ENCODE results near the gene SPDL1.

Gene SPDL1

GRCh38 chr5:169629847-169630548, 46.4 kb downstream of the SPDL1 start:
- no peaks in the 10 kb centered on the region for H3K36me3 ChIP-seq
- no peak overlapping the region for H3K4me3 ChIP-seq (ENCODE audit: low read depth, low read length)
- H3K9me3 ChIP-seq (ENCODE audit: severe bottlenecking) = no peaks in the 10 kb centered on the region
- no peak for DNase-seq
- H3K27ac ChIP-seq = no peak overlapping the region
- TF ChIP-seq CTCF (IDR thresholded peaks at IDR 0.05; ENCODE audit: low read depth, low read length) = no peak
- H3K27me3 ChIP-seq (ENCODE audit: insufficient read depth, low read depth, severe bottlenecking) = peaks cover 50% of the 10 kb centered on the region

DNA sequence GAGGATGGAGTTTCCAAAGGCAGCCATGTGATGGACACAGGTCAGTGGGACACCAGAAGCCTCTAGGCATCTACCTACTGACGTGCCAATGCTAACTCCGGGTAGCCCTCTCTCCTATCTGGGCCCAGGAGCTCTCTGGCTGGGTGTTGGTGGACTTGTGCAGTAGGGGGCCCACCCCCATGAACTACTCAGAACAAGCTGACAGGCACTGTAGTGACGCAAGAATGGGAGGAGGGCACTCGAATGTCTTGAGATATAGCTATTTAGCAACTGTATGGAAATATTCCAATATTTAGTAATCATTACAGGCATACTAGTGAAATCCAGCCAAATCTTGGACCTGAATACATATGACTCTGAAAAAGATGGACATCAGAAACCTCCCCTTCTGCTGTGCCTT, 47.8 kb downstream of the SPDL1 start:
- Histone ChIP-seq H3K4me3 (ENCODE audit: low read depth, low read length) (no peak overlapping the region), H3K27ac (no peak overlapping the region), H3K27me3 (ENCODE audit: insufficient read depth, low read depth, severe bottlenecking) (peaks cover 41% of the 10 kb centered on the region), H3K36me3 (no peaks in the 10 kb centered on the region), H3K9me3 (ENCODE audit: severe bottlenecking) (no peaks in the 10 kb centered on the region)
- no peak for DNase-seq
- no peak for TF ChIP-seq CTCF (IDR thresholded peaks at IDR 0.05; ENCODE audit: low read depth, low read length)

GRCh38 chr5:169632946-169633345, 49.4 kb downstream of the SPDL1 start:
- H3K4me3 ChIP-seq (ENCODE audit: low read depth, low read length) = no peak overlapping the region
- DNase-seq = no peak
- H3K36me3 ChIP-seq = no peaks in the 10 kb centered on the region
- no peak for TF ChIP-seq CTCF (IDR thresholded peaks at IDR 0.05; ENCODE audit: low read depth, low read length)
- H3K27me3 ChIP-seq (ENCODE audit: insufficient read depth, low read depth, severe bottlenecking) = peaks cover 53% of the 10 kb centered on the region
- H3K9me3 ChIP-seq (ENCODE audit: severe bottlenecking) = peaks cover 2% of the 10 kb centered on the region
- no peak overlapping the region for H3K27ac ChIP-seq

- peaks cover 2% of the 10 kb centered on the region for H3K9me3 ChIP-seq (ENCODE audit: severe bottlenecking)
- H3K36me3 ChIP-seq = no peaks in the 10 kb centered on the region
- no peak overlapping the region for H3K27ac ChIP-seq
- H3K27me3 ChIP-seq (ENCODE audit: insufficient read depth, low read depth, severe bottlenecking) = peaks cover 59% of the 10 kb centered on the region
- no peak for TF ChIP-seq CTCF (IDR thresholded peaks at IDR 0.05; ENCODE audit: low read depth, low read length)
- H3K4me3 ChIP-seq (ENCODE audit: low read depth, low read length) = no peak overlapping the region
- no peak for DNase-seq
Measured at GRCh38 chr5:169634606-169635005, 51.0 kb downstream of the SPDL1 start.

- peaks cover 2% of the 10 kb centered on the region for H3K9me3 ChIP-seq (ENCODE audit: severe bottlenecking)
- no peak for DNase-seq
- H3K4me3 ChIP-seq (ENCODE audit: low read depth, low read length) = no peak overlapping the region
- TF ChIP-seq CTCF (IDR thresholded peaks at IDR 0.05; ENCODE audit: low read depth, low read length) = no peak
- no peak overlapping the region for H3K27ac ChIP-seq
- H3K36me3 ChIP-seq = no peaks in the 10 kb centered on the region
- peaks cover 59% of the 10 kb centered on the region for H3K27me3 ChIP-seq (ENCODE audit: insufficient read depth, low read depth, severe bottlenecking)
Measured at GRCh38 chr5:169635936-169636335, 52.4 kb downstream of the SPDL1 start.
